Neural cell (in vitro differentiated cells): ENCODE data around the gene PID1.

ENCODE experiments used
- EZH2 ChIP-seq: fragments of 200-600, 300-800 bp; shearing (Covaris generic), sonication (generic); IDR thresholded peaks from 2 replicates; pipeline ENCODE4 v1.6.1; 2014; ENCODE audit warnings: antibody characterized with exemption, low read length, borderline replicate concordance, mild to moderate bottlenecking; ENCODE audit not compliant: insufficient read depth, poor library complexity, severe bottlenecking
- POLR2AphosphoS5 ChIP-seq: IDR thresholded peaks from 2 replicates; pipeline ENCODE4 v1.6.1; 2012
- RAD21 ChIP-seq: fragments of 450-650 bp; conservative IDR thresholded peaks from 2 replicates; pipeline ENCODE4 v1.6.1; 2014; ENCODE audit warnings: antibody characterized with exemption, mild to moderate bottlenecking, moderate library complexity
- TF ChIP-seq, protein P1 (sequence below): fragments of 450-650 bp; IDR thresholded peaks from 2 replicates; pipeline ENCODE4 v1.5.1; 2014; ENCODE audit warnings: antibody characterized with exemption, mild to moderate bottlenecking, moderate library complexity; ENCODE audit not compliant: poor library complexity, severe bottlenecking
- TF ChIP-seq, protein P2 (sequence below): IDR thresholded peaks from 2 replicates; pipeline ENCODE4 v1.6.1; 2012; ENCODE audit warnings: borderline replicate concordance

DNA sequence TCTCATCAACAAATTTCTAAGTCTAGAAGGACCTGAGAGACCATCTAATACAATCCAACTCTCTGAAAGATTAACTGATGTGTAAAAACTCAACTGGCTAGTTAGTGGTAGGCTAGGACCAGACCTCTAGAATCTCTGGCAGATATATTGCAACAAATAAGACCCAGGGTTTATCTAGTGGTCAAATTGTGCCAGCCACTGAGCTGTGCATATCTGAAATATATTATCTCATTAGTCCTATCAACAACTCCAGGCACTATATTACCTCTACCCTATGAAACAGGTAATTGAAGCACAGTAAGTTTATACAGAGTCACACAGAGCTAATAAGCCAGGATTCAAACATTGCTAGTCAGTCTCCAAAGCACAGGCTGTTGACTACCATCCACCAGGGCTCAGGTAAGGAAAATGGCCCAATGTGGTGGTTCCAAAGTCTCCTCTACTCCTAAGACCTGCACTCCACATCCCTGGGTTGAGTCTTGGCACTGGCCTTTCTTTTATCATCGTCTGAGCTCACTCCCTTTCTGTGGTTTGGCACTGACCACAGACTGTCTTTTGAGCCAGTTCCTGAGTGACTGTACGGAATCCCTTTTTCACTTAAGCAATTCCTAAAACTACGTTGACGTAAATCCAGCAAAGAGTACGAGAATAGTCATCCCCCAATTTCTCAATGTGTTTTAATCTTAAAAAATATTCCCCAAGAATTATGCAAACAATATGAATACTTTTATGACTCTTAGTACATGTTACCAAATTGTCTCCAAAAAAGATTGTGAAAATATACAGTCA, 11.9 kb upstream of the PID1 start:
- TF ChIP-seq RAD21 (no peak), POLR2AphosphoS5 (no peak), EZH2 (no peak)
- TF ChIP-seq, protein P1, sequence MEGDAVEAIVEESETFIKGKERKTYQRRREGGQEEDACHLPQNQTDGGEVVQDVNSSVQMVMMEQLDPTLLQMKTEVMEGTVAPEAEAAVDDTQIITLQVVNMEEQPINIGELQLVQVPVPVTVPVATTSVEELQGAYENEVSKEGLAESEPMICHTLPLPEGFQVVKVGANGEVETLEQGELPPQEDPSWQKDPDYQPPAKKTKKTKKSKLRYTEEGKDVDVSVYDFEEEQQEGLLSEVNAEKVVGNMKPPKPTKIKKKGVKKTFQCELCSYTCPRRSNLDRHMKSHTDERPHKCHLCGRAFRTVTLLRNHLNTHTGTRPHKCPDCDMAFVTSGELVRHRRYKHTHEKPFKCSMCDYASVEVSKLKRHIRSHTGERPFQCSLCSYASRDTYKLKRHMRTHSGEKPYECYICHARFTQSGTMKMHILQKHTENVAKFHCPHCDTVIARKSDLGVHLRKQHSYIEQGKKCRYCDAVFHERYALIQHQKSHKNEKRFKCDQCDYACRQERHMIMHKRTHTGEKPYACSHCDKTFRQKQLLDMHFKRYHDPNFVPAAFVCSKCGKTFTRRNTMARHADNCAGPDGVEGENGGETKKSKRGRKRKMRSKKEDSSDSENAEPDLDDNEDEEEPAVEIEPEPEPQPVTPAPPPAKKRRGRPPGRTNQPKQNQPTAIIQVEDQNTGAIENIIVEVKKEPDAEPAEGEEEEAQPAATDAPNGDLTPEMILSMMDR = no peak
- TF ChIP-seq, protein P2, sequence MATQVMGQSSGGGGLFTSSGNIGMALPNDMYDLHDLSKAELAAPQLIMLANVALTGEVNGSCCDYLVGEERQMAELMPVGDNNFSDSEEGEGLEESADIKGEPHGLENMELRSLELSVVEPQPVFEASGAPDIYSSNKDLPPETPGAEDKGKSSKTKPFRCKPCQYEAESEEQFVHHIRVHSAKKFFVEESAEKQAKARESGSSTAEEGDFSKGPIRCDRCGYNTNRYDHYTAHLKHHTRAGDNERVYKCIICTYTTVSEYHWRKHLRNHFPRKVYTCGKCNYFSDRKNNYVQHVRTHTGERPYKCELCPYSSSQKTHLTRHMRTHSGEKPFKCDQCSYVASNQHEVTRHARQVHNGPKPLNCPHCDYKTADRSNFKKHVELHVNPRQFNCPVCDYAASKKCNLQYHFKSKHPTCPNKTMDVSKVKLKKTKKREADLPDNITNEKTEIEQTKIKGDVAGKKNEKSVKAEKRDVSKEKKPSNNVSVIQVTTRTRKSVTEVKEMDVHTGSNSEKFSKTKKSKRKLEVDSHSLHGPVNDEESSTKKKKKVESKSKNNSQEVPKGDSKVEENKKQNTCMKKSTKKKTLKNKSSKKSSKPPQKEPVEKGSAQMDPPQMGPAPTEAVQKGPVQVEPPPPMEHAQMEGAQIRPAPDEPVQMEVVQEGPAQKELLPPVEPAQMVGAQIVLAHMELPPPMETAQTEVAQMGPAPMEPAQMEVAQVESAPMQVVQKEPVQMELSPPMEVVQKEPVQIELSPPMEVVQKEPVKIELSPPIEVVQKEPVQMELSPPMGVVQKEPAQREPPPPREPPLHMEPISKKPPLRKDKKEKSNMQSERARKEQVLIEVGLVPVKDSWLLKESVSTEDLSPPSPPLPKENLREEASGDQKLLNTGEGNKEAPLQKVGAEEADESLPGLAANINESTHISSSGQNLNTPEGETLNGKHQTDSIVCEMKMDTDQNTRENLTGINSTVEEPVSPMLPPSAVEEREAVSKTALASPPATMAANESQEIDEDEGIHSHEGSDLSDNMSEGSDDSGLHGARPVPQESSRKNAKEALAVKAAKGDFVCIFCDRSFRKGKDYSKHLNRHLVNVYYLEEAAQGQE = no peak
